ENCODE results near the gene ATP5F1C.
A peak's percentile ranks its signal among the peaks of the same experiment; 100 is the strongest.

- TF ChIP-seq CTCF (IDR thresholded peaks at IDR 0.05 in 4 of 5, conservative IDR thresholded peaks at IDR 0.05 in 1 of 5) = peak in 2 of 5 experiments; percentile 21 to 26
- TF ChIP-seq POLR2A (IDR thresholded peaks at IDR 0.05) = no peak
Measured at GRCh38 chr10:7819121-7819460, 31.1 kb downstream of the ATP5F1C start.
